IMR-90 (cell line): ENCODE results near the gene ZNF644. TPM values are rescaled to one million over a fixed set of nuclear protein-coding genes. Genes with fewer than 3 reads are reported as not detected.

ENCODE experiments used
- ATAC-seq: fragments of 200-7000 bp; cut with Tn5 transposase; 2 replicates; pipeline ENCODE4 v1.9.1; 2020; ENCODE audit warnings: low read depth, mild to moderate bottlenecking, moderate library complexity
- BruUV-seq: library from RNA; stranded (reverse); fragments of 400-500 nt; replicated peaks from 2 replicates; lab custom pipeline; 2021; lab: Mats Ljungman, UMichigan
- CTCF ChIA-PET: fragments of 300-600 bp; formaldehyde crosslinking; extraction: SDS; loops from one replicate; lab custom pipeline; 2021; ENCODE audit warnings: antibody characterized with exemption; lab: Yijun Ruan, JAX
- POLR2A ChIA-PET: fragments of 300-600 bp; sonication (Branson Sonifier 250); formaldehyde crosslinking; loops from one replicate; lab custom pipeline; 2022; ENCODE audit warnings: antibody characterized with exemption; ENCODE audit not compliant: unreplicated experiment; lab: Charles Lee
- DNase-seq: peaks from one replicate; pipeline ENCODE4 v3.0.0; 2013
- H2AFZ ChIP-seq: replicated peaks from 2 replicates; pipeline ENCODE3; 2013; ENCODE audit warnings: low read length, mild to moderate bottlenecking; ENCODE audit not compliant: poor library complexity
- H2AK5ac ChIP-seq: 2 replicates; pipeline ENCODE4 v1.6.1; 2013; ENCODE audit warnings: low read depth, low read length, inconsistent platforms
- H2AK9ac ChIP-seq: replicated peaks from 2 replicates; pipeline ENCODE3; 2013; ENCODE audit warnings: mild to moderate bottlenecking, low read depth, low read length, moderate library complexity; ENCODE audit not compliant: poor library complexity
- H2BK120ac ChIP-seq: 2 replicates; pipeline ENCODE4 v1.6.1; 2013; ENCODE audit warnings: low read depth, low read length, inconsistent platforms
- H2BK15ac ChIP-seq: 3 replicates; pipeline ENCODE4 v1.6.1; 2013; ENCODE audit warnings: low read depth, low read length, inconsistent platforms
- H2BK20ac ChIP-seq: 2 replicates; pipeline ENCODE4 v1.6.1; 2013; ENCODE audit warnings: low read depth, mild to moderate bottlenecking, inconsistent platforms, low read length, moderate library complexity
- H2BK5ac ChIP-seq: 2 replicates; pipeline ENCODE4 v1.6.1; 2013; ENCODE audit warnings: mild to moderate bottlenecking, low read depth, low read length, inconsistent platforms; ENCODE audit not compliant: poor library complexity, severe bottlenecking
- H3K14ac ChIP-seq: replicated peaks from 2 replicates; pipeline ENCODE4 v1.6.1; 2013; ENCODE audit warnings: low read depth, low read length, inconsistent platforms
- H3K18ac ChIP-seq: 2 replicates; pipeline ENCODE4 v1.6.1; 2013; ENCODE audit warnings: low read depth, low read length, control low read depth
- H3K23ac ChIP-seq: 2 replicates; pipeline ENCODE4 v1.6.1; 2013; ENCODE audit warnings: low read depth, low read length, inconsistent platforms
- H3K27ac ChIP-seq: 2 replicates; pipeline ENCODE4 v1.5.1; 2013; ENCODE audit warnings: mild to moderate bottlenecking, control low read depth, low read length; ENCODE audit not compliant: insufficient read depth
- H3K27me3 ChIP-seq: 2 replicates; pipeline ENCODE4 v1.6.1; 2013; ENCODE audit warnings: low read length; ENCODE audit not compliant: control insufficient read depth, insufficient read depth
- H3K36me3 ChIP-seq: 2 replicates; pipeline ENCODE4 v1.6.1; 2013; ENCODE audit warnings: low read length, mixed read lengths; ENCODE audit not compliant: control insufficient read depth, insufficient read depth
- H3K4ac ChIP-seq: 2 replicates; pipeline ENCODE4 v1.6.1; 2013; ENCODE audit warnings: low read depth, low read length, inconsistent platforms
- H3K4me1 ChIP-seq: 2 replicates; pipeline ENCODE4 v1.6.1; 2013; ENCODE audit warnings: low read length, mixed read lengths; ENCODE audit not compliant: control insufficient read depth, insufficient read depth
- H3K4me2 ChIP-seq: 2 replicates; pipeline ENCODE4 v1.6.1; 2013; ENCODE audit warnings: low read depth, mild to moderate bottlenecking, control low read depth, low read length, moderate library complexity
- H3K4me3 ChIP-seq: 2 replicates; pipeline ENCODE4 v1.5.1; 2013; ENCODE audit warnings: low read depth, mild to moderate bottlenecking, control low read depth, low read length, moderate library complexity; ENCODE audit not compliant: insufficient read depth
- H3K56ac ChIP-seq: 2 replicates; pipeline ENCODE4 v1.6.1; 2013; ENCODE audit warnings: low read length, inconsistent platforms; ENCODE audit not compliant: insufficient read depth; ENCODE audit errors: extremely low read depth
- H3K79me1 ChIP-seq, 2 experiments: 2 replicates each; pipeline ENCODE4 v1.6.1; 2013; ENCODE audit warnings: low read length in 2 of 2, inconsistent platforms in 1 of 2, low read depth in 1 of 2
- H3K9ac ChIP-seq: 2 replicates; pipeline ENCODE4 v1.6.1; 2013; ENCODE audit warnings: low read depth, low read length, control low read depth
- H3K9me1 ChIP-seq: 2 replicates; pipeline ENCODE4 v1.6.1; 2013; ENCODE audit warnings: low read length, inconsistent platforms; ENCODE audit not compliant: insufficient read depth
- H3K9me3 ChIP-seq: 2 replicates; pipeline ENCODE4 v1.6.1; 2013; ENCODE audit warnings: low read length; ENCODE audit not compliant: control insufficient read depth, insufficient read depth
- H4K20me1 ChIP-seq: 2 replicates; pipeline ENCODE4 v1.6.1; 2013; ENCODE audit warnings: low read length, inconsistent platforms; ENCODE audit not compliant: insufficient read depth
- H4K5ac ChIP-seq: 2 replicates; pipeline ENCODE4 v1.6.1; 2013; ENCODE audit warnings: mild to moderate bottlenecking, low read depth, low read length, control low read depth
- H4K8ac ChIP-seq, 2 experiments: 2 replicates each; pipeline ENCODE4 v1.6.1; 2013; ENCODE audit warnings: low read depth in 2 of 2, low read length in 2 of 2, control low read depth in 1 of 2, inconsistent platforms in 1 of 2
- H4K91ac ChIP-seq: 2 replicates; pipeline ENCODE4 v1.6.1; 2013; ENCODE audit warnings: low read depth, low read length, inconsistent platforms; ENCODE audit not compliant: insufficient read depth
- MXI1 ChIP-seq: IDR thresholded peaks from 2 replicates; pipeline ENCODE4 v1.6.1; 2012; ENCODE audit warnings: low read depth, mild to moderate bottlenecking, low read length, moderate library complexity, borderline replicate concordance
- RFX5 ChIP-seq: IDR thresholded peaks from 2 replicates; pipeline ENCODE4 v1.8.0; 2012; ENCODE audit warnings: low read depth, mild to moderate bottlenecking, low read length, moderate library complexity
- WGBS, 2 experiments: methylation state at CpG; one replicate each; pipeline versions ENCODE4 v1.1.5 to v1.1.7; 2013; ENCODE audit warnings: missing lambda C conversion rate in 2 of 2; ENCODE audit not compliant: insufficient read length in 1 of 2; ENCODE audit errors: extremely low coverage in 2 of 2; 5-methylcytosine and 5-hydroxymethylcytosine counted together
- dilution Hi-C: fragments of 300-500 bp; cut with HindIII; formaldehyde crosslinking; loops from one replicate; pipeline ENCODE4 v1.14.3; 2018; ENCODE audit warnings: low sequenced_read_pairs; ENCODE audit not compliant: unreplicated experiment
- in situ Hi-C: fragments of 300-500 bp; cut with MboI; formaldehyde crosslinking; loops from 3 replicates; pipeline ENCODE4 v1.14.3; 2019; ENCODE audit warnings: low sequenced_read_pairs, inconsistent platforms, mixed read lengths
- intact Hi-C: fragments of 100-400 bp; cut with micrococcal nuclease; formaldehyde crosslinking; loops from 2 replicates; pipeline ENCODE4 v1.10.0; 2022
- polyA plus RNA-seq, 3 experiments: library from polyadenylated mRNA; depleted of rRNA; stranded (reverse); fragments of >200 nt; gene quantifications; 2 replicates each; pipeline ENCODE4 v1.2.3, GENCODE V29; 2012; ENCODE audit warnings: low replicate concordance in 1 of 3
- total RNA-seq: library from RNA; depleted of rRNA; stranded (reverse); fragments of >200 nt; gene quantifications from 2 replicates; pipeline ENCODE4 v1.2.3, GENCODE V29; 2012

Gene ZNF644
- total and polyA plus RNA-seq, 2 of the 4 experiments (the other 2 are of a cell fraction): 9.0 to 45.3 TPM

DNA sequence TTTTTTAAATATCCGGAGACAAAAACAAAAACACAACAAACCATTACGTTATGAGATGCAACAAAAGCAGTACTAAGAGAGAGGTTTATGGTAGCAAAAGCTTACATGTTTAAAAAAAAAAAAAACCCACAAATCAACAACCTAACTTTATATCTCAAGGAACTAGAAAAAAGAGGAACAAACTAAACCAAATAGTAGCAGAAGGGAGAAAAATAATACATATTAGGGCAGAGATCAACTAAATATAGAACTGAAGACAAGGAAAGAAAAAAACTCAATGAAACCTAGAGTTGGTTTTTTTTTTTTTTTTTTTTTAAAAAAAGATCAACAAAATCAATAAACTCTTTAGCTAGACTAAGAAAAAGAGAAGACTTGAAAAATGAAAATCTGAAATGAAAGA, 34.9 kb downstream of the ZNF644 start:
- no peak overlapping the region for H3K4ac ChIP-seq
- H2AK5ac ChIP-seq: no peak overlapping the region
- intact Hi-C loops: no loop called here
- no peak overlapping the region for H2BK120ac ChIP-seq
- H4K5ac ChIP-seq: no peak overlapping the region
- no peak overlapping the region for H3K18ac ChIP-seq
- no peak overlapping the region for H4K8ac ChIP-seq
- no peak overlapping the region for H2BK20ac ChIP-seq
- H3K9ac ChIP-seq: no peak overlapping the region
- no peak overlapping the region for H3K23ac ChIP-seq
- no peak overlapping the region for H4K91ac ChIP-seq
- no CpG with 5 or more reads among the region's 2 CpGs for WGBS, 2 experiments
- no peak overlapping the region for H2BK5ac ChIP-seq
- H3K9me1 ChIP-seq: peaks cover 3% of the 10 kb centered on the region; the same call in 1 of the 2 replicates
- peaks cover 3% of the 10 kb centered on the region; the same call in 1 of the 2 replicates for H3K36me3 ChIP-seq
- POLR2A ChIA-PET: no interaction called here
- H2BK15ac ChIP-seq: no peak overlapping the region
- dilution Hi-C loops: no loop called here
- ATAC-seq (no peak), DNase-seq (no peak)
- H3K27me3 ChIP-seq: no peaks in the 10 kb centered on the region
- H3K27ac ChIP-seq: no peak overlapping the region
- H3K4me3 ChIP-seq: no peak overlapping the region
- no peaks in the 10 kb centered on the region for H3K4me1 ChIP-seq
- in situ Hi-C loops: no loop called here
- H2AFZ ChIP-seq: no peak overlapping the region
- H2AK9ac ChIP-seq: no peak overlapping the region
- peaks cover 5 to 54% of the 10 kb centered on the region in 2 experiments for H3K79me1 ChIP-seq
- CTCF ChIA-PET: interaction anchor here (0.6 kb wide), 1 partner anchor 141 kb away, joined by 3 read pairs; no protein-coding TSS in a partner anchor
- no peak overlapping the region for H3K4me2 ChIP-seq
- H3K14ac ChIP-seq: no peak overlapping the region
- H4K20me1 ChIP-seq: peaks cover 49% of the 10 kb centered on the region
- TF ChIP-seq RFX5 (no peak), MXI1 (no peak)
- BruUV-seq: no TSS peak
- H3K9me3 ChIP-seq: no peaks in the 10 kb centered on the region; the same call in 1 of the 2 replicates
- H3K56ac ChIP-seq: no peak overlapping the region
